ENCODE results near the gene ITGA8. TPM values are rescaled to one million over a fixed set of nuclear protein-coding genes. Genes with fewer than 3 reads are reported as not detected.

Gene ITGA8
- total RNA-seq, 1 donor = 2.5 TPM

- H3K27ac ChIP-seq (ENCODE audit: low read depth, low read length) = no peak overlapping the region
- no peak for TF ChIP-seq CTCF (IDR thresholded peaks at IDR 0.05; ENCODE audit: extremely low read depth, low read depth, low read length)
- no peak overlapping the region for H3K4me2 ChIP-seq (ENCODE audit: insufficient read depth, low read length)
- no peak for DNase-seq (ENCODE audit: insufficient read length, low spot score, missing footprints)
- no peaks in the 10 kb centered on the region for H3K4me1 ChIP-seq (ENCODE audit: insufficient read depth, low read length)
- no peaks in the 10 kb centered on the region for H3K9me3 ChIP-seq (ENCODE audit: low read depth, low read length)
- H3K4me3 ChIP-seq (ENCODE audit: insufficient read depth, low read length) = no peak overlapping the region
- H2AFZ ChIP-seq (ENCODE audit: low read length) = no peak overlapping the region
- no peaks in the 10 kb centered on the region for H3K79me2 ChIP-seq (ENCODE audit: insufficient read depth, low read length)
- no peaks in the 10 kb centered on the region for H3K36me3 ChIP-seq (ENCODE audit: insufficient read depth, low read length)
- H3K27me3 ChIP-seq (ENCODE audit: insufficient read depth, low read length) = peaks cover 20% of the 10 kb centered on the region
- no peaks in the 10 kb centered on the region for H4K20me1 ChIP-seq (ENCODE audit: insufficient read depth, low read length)
These were observed 116.2 kb downstream of the ITGA8 start for GRCh38 chr10:15603446-15604011.

GRCh38 chr10:15601819-15602218, 117.9 kb downstream of the ITGA8 start:
- no peaks in the 10 kb centered on the region for H4K20me1 ChIP-seq (ENCODE audit: insufficient read depth, low read length)
- no peaks in the 10 kb centered on the region for H3K36me3 ChIP-seq (ENCODE audit: insufficient read depth, low read length)
- H2AFZ ChIP-seq (ENCODE audit: low read length) = no peak overlapping the region
- H3K79me2 ChIP-seq (ENCODE audit: insufficient read depth, low read length) = no peaks in the 10 kb centered on the region
- no peak for DNase-seq (ENCODE audit: insufficient read length, low spot score, missing footprints)
- no peak overlapping the region for H3K4me2 ChIP-seq (ENCODE audit: insufficient read depth, low read length)
- H3K4me1 ChIP-seq (ENCODE audit: insufficient read depth, low read length) = no peaks in the 10 kb centered on the region
- H3K4me3 ChIP-seq (ENCODE audit: insufficient read depth, low read length) = no peak overlapping the region
- no peaks in the 10 kb centered on the region for H3K9me3 ChIP-seq (ENCODE audit: low read depth, low read length)
- no peak overlapping the region for H3K27ac ChIP-seq (ENCODE audit: low read depth, low read length)
- H3K27me3 ChIP-seq (ENCODE audit: insufficient read depth, low read length) = peaks cover 23% of the 10 kb centered on the region
- TF ChIP-seq CTCF (IDR thresholded peaks at IDR 0.05; ENCODE audit: extremely low read depth, low read depth, low read length) = no peak

- Histone ChIP-seq H3K4me3 (ENCODE audit: insufficient read depth, low read length) (no peak overlapping the region), H3K27ac (ENCODE audit: low read depth, low read length) (no peak overlapping the region)
- no peak for TF ChIP-seq CTCF (IDR thresholded peaks at IDR 0.05; ENCODE audit: extremely low read depth, low read depth, low read length)
These were observed 124.5 kb downstream of the ITGA8 start for GRCh38 chr10:15595260-15595659.

GRCh38 chr10:15591937-15592336, 127.8 kb downstream of the ITGA8 start:
- Histone ChIP-seq H3K4me1 (ENCODE audit: insufficient read depth, low read length) (no peaks in the 10 kb centered on the region), H3K27ac (ENCODE audit: low read depth, low read length) (no peak overlapping the region), H2AFZ (ENCODE audit: low read length) (no peak overlapping the region), H3K9me3 (ENCODE audit: low read depth, low read length) (no peaks in the 10 kb centered on the region), H3K4me3 (ENCODE audit: insufficient read depth, low read length) (no peak overlapping the region), H4K20me1 (ENCODE audit: insufficient read depth, low read length) (no peaks in the 10 kb centered on the region), H3K4me2 (ENCODE audit: insufficient read depth, low read length) (no peak overlapping the region), H3K79me2 (ENCODE audit: insufficient read depth, low read length) (no peaks in the 10 kb centered on the region), H3K27me3 (ENCODE audit: insufficient read depth, low read length) (peaks cover 4% of the 10 kb centered on the region), H3K36me3 (ENCODE audit: insufficient read depth, low read length) (no peaks in the 10 kb centered on the region)
- DNase-seq (ENCODE audit: insufficient read length, low spot score, missing footprints) = no peak
- no peak for TF ChIP-seq CTCF (IDR thresholded peaks at IDR 0.05; ENCODE audit: extremely low read depth, low read depth, low read length)

More at GRCh38 chr10:15595260-15595659, 124.5 kb downstream of the ITGA8 start:
- H3K9me3 ChIP-seq (ENCODE audit: low read depth, low read length) = no peaks in the 10 kb centered on the region
- no peaks in the 10 kb centered on the region for H3K36me3 ChIP-seq (ENCODE audit: insufficient read depth, low read length)
- H2AFZ ChIP-seq (ENCODE audit: low read length) = no peak overlapping the region
- no peaks in the 10 kb centered on the region for H3K79me2 ChIP-seq (ENCODE audit: insufficient read depth, low read length)
- H3K4me2 ChIP-seq (ENCODE audit: insufficient read depth, low read length) = no peak overlapping the region
- DNase-seq (ENCODE audit: insufficient read length, low spot score, missing footprints) = no peak
- H3K27me3 ChIP-seq (ENCODE audit: insufficient read depth, low read length) = peaks cover 8% of the 10 kb centered on the region
- no peaks in the 10 kb centered on the region for H4K20me1 ChIP-seq (ENCODE audit: insufficient read depth, low read length)
- no peaks in the 10 kb centered on the region for H3K4me1 ChIP-seq (ENCODE audit: insufficient read depth, low read length)
